Uterus (tissue), 2 donors: ENCODE measurements around the gene TOMM40.

Experiments used
- POLR2A ChIP-seq, 2 donors: fragments of 450-650 bp; IDR thresholded peaks; one replicate each; pipeline ENCODE4 v1.6.1; 2016; ENCODE audit warnings: antibody characterized with exemption in 2 of 2, mild to moderate bottlenecking in 1 of 2, moderate library complexity in 1 of 2
- TF ChIP-seq, protein P1 (sequence below), 4 experiments: fragments of 200-600 bp in 2 of 4; fragments of 450-650 bp in 2 of 4; sonication (generic) in 2 of 4; IDR thresholded peaks; one replicate each; pipeline ENCODE4 v1.5.1; 2016 to 2019; ENCODE audit warnings: antibody characterized with exemption in 4 of 4, mild to moderate bottlenecking in 2 of 4, moderate library complexity in 1 of 4

DNA sequence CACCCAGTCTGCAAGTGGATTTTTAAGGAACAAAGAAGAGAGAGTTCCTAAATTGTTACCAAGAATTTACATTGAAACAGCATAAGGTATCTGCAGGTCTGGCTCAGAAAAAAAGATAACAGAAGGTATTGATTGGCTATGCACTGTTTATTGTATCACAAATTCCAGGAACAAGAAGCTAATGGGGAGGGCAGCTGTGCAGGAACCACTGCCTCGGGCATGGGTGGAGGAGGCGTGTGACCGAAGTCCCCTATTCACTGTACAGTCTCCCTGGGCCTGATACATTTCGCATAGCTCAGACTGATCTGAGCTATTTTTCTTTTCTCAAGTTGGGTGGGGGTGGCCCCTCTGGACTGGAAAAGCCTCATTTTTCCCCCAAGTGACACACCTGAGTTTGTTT is 33.2 kb upstream of the TOMM40 start:
- TF ChIP-seq, protein P1, sequence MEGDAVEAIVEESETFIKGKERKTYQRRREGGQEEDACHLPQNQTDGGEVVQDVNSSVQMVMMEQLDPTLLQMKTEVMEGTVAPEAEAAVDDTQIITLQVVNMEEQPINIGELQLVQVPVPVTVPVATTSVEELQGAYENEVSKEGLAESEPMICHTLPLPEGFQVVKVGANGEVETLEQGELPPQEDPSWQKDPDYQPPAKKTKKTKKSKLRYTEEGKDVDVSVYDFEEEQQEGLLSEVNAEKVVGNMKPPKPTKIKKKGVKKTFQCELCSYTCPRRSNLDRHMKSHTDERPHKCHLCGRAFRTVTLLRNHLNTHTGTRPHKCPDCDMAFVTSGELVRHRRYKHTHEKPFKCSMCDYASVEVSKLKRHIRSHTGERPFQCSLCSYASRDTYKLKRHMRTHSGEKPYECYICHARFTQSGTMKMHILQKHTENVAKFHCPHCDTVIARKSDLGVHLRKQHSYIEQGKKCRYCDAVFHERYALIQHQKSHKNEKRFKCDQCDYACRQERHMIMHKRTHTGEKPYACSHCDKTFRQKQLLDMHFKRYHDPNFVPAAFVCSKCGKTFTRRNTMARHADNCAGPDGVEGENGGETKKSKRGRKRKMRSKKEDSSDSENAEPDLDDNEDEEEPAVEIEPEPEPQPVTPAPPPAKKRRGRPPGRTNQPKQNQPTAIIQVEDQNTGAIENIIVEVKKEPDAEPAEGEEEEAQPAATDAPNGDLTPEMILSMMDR (IDR thresholded peaks at IDR 0.05), result no peak
- TF ChIP-seq POLR2A (IDR thresholded peaks at IDR 0.05), result no peak
